ENCODE results near the gene KCNK5. TPM values are rescaled to one million over a fixed set of nuclear protein-coding genes. Genes with fewer than 3 reads are reported as not detected.

KCNK5 gene
- total and polyA plus RNA-seq, 11 donors: 0.08 to 2.1 (median 0.27) TPM

Other genes with a start within 250 kb of the KCNK5 start
- 1 to 10 TPM in 8 of 9 donors, under 1 TPM in 1; 0.25 to 6.4 (median 2.4) TPM for gene GLP1R, start 180.7 kb downstream of the KCNK5 start, total RNA-seq
- gene GLP1R, start 180.7 kb downstream of the KCNK5 start, polyA plus RNA-seq: 1 to 10 TPM; 1.3 to 1.6 TPM
- gene SAYSD1, start 114.3 kb downstream of the KCNK5 start, total RNA-seq: 10 to 100 TPM in 4 of 9 donors, 1 to 10 TPM in 5; 6.5 to 14.6 (median 9.2) TPM
- gene SAYSD1, start 114.3 kb downstream of the KCNK5 start, polyA plus RNA-seq: 10 to 100 TPM in 1 of 2 donors, 1 to 10 TPM in 1; 9.6 to 10.3 TPM
- under 1 TPM in 4 of 9 donors, not detected in 5; 0.19 to 0.36 (median 0.22) TPM for gene KCNK17, start 84.9 kb upstream of the KCNK5 start, total RNA-seq
- under 1 TPM; 0.06 to 0.34 TPM for gene KCNK17, start 84.9 kb upstream of the KCNK5 start, polyA plus RNA-seq
- not detected for gene KCNK16, start 93.2 kb upstream of the KCNK5 start, total RNA-seq
- gene KCNK16, start 93.2 kb upstream of the KCNK5 start, polyA plus RNA-seq: not detected